ENCODE results near the gene VIPR2.

Gene VIPR2

GRCh38 chr7:159117366-159118196 is 27.1 kb downstream of the VIPR2 start:
- H3K4me3 ChIP-seq (replicated peaks; ENCODE audit: low read depth, low read length) = no peak overlapping the region
- no peak for TF ChIP-seq CTCF (IDR thresholded peaks at IDR 0.05; ENCODE audit: low read depth, low read length, missing control alignments)
- no peak for DNase-seq (ENCODE audit: extremely low read depth, low read depth)

- no peak for TF ChIP-seq CTCF (IDR thresholded peaks at IDR 0.05; ENCODE audit: low read depth, low read length, missing control alignments)
- H3K4me3 ChIP-seq (replicated peaks; ENCODE audit: low read depth, low read length) = no peak overlapping the region
- DNase-seq (ENCODE audit: extremely low read depth, low read depth) = no peak
Observed at GRCh38 chr7:159116581-159117339, 27.9 kb downstream of the VIPR2 start.

- DNase-seq (ENCODE audit: extremely low read depth, low read depth) = no peak
- no peak overlapping the region for H3K4me3 ChIP-seq (replicated peaks; ENCODE audit: low read depth, low read length)
- TF ChIP-seq CTCF (IDR thresholded peaks at IDR 0.05; ENCODE audit: low read depth, low read length, missing control alignments) = no peak
Observed at GRCh38 chr7:159115601-159116501, 28.8 kb downstream of the VIPR2 start.

- no peak for TF ChIP-seq CTCF (IDR thresholded peaks at IDR 0.05; ENCODE audit: low read depth, low read length, missing control alignments)
- no peak overlapping the region for H3K4me3 ChIP-seq (replicated peaks; ENCODE audit: low read depth, low read length)
- DNase-seq (ENCODE audit: extremely low read depth, low read depth) = no peak
Observed at GRCh38 chr7:159114981-159115380, 29.7 kb downstream of the VIPR2 start.

GRCh38 chr7:159114096-159114495 is 30.6 kb downstream of the VIPR2 start:
- no peak for TF ChIP-seq CTCF (IDR thresholded peaks at IDR 0.05; ENCODE audit: low read depth, low read length, missing control alignments)
- no peak for DNase-seq (ENCODE audit: extremely low read depth, low read depth)
- H3K4me3 ChIP-seq (replicated peaks; ENCODE audit: low read depth, low read length) = no peak overlapping the region

- no peak for DNase-seq (ENCODE audit: extremely low read depth, low read depth)
- TF ChIP-seq CTCF (IDR thresholded peaks at IDR 0.05; ENCODE audit: low read depth, low read length, missing control alignments) = no peak
- no peak overlapping the region for H3K4me3 ChIP-seq (replicated peaks; ENCODE audit: low read depth, low read length)
Observed at GRCh38 chr7:159113056-159113455, 31.6 kb downstream of the VIPR2 start.

All from HFF-Myc (cell line).